ENCODE results near the gene VWA3B.
"Not testable (repeated sequence)": the region's sequence is repeated elsewhere in the genome, so short reads cannot be mapped to it uniquely, and the experiment has no call there.

Gene VWA3B

DNA sequence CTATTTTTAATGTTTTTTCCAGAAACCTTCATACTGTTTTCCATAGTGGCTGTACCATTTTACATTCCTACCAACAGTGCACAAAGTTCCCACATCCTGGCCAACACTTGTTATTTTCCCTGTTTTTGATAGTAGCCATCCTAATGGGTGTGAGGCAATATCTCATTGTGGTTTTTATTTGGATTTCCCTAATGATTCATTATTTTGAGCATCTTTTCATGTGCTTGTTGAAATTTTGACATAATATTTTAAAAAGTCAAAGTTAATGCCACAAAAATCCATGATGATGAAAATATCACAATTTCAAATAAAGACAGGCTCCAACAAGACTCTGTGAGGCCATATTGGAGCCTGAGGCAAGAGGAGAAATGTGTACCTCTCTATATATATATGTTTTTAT is 50.2 kb downstream of the VWA3B start:
- Mint-ChIP-seq H3K36me3 (ENCODE audit: low read depth) (peaks cover 2% of the 10 kb centered on the region), H3K27me3 (ENCODE audit: low read depth) (no peaks in the 10 kb centered on the region), H3K9me3 (no peaks in the 10 kb centered on the region), H3K27ac (no peak overlapping the region), H3K4me3 (no peak overlapping the region), H3K4me1 (ENCODE audit: low read depth) (peaks cover 16% of the 10 kb centered on the region)

DNA sequence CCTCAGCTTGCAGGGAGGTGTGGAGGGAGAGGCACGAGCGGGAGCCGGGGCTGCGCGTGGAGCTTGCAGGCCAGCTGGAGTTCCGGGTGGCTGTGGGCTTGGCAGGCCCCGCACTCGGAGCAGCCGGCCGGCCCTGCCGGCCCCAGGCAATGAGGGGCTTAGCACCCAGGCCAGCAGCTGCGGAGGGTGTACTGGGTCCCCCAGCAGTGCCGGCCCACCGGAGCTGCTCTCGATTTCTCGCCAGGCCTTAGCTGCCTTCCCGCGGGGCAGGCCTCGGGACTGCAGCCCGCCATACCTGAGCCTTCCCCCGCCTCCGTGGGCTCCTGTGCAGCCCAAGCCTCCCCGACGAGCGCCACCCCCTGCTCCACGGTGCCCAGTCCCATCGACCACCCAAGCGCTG is 52.0 kb downstream of the VWA3B start:
- H3K36me3 Mint-ChIP-seq (ENCODE audit: low read depth); H3K4me3 Mint-ChIP-seq; H3K27ac Mint-ChIP-seq; H3K27me3 Mint-ChIP-seq (ENCODE audit: low read depth); H3K9me3 Mint-ChIP-seq: not testable (repeated sequence)
- peaks cover 10% of the 10 kb centered on the region for H3K4me1 Mint-ChIP-seq (ENCODE audit: low read depth)

DNA sequence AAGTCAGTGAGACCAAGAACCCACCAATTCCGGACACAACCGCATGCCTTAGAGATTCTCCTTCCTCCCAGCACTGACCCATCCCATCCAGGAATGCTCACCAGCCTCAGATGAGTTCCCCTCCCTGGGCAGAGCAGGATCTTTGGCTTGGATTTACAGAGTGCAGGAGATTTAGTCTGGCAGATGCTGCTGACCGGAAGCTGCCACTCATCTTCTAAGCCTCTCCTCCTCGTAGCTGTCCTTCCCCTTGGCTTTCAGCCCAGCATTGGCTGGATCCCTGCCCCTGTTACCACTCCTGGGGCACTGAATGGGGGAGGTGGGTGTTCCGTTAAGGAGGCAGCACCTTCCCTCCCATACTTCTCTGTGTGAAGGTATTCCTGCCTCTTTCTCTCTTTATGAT is 53.2 kb downstream of the VWA3B start:
- peaks cover 2% of the 10 kb centered on the region for H3K36me3 Mint-ChIP-seq (ENCODE audit: low read depth)
- no peaks in the 10 kb centered on the region for H3K9me3 Mint-ChIP-seq
- H3K4me3 Mint-ChIP-seq: no peak overlapping the region
- no peaks in the 10 kb centered on the region for H3K4me1 Mint-ChIP-seq (ENCODE audit: low read depth)
- H3K27me3 Mint-ChIP-seq (ENCODE audit: low read depth): no peaks in the 10 kb centered on the region
- H3K27ac Mint-ChIP-seq: no peak overlapping the region

DNA sequence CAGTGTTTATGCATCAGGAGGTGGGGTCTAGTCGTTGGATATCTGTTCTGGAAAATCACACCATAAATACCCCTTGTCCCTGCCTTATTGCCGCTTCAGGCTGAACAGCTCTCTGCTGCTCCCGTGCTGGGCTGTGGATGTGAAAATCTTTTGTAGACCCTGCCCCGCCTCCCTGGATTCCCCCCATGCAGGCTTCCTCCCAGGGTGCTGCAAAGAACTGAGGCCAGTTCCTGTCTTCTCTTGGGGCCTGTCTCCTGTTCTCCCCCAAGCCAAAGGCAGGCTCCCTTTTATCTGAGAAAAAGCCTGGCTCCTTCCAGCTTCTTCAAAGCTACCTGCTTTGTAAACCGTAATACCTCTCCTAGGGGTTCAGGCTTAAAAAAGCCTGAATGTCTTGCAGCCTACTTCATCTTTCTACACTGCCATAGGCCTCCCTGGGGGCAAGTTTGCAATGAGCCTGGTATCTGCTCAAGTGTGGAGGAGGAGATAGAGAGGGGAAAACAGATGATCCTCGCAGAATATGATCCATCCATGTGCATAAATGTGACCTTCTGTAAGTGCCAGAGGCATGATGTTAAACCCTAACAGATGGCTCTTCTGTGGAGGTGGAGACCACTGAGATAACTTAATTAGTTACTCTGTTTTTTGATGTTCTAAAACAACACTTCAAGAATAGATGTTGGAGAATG is 55.3 kb downstream of the VWA3B start:
- H3K27ac Mint-ChIP-seq: no peak overlapping the region
- H3K36me3 Mint-ChIP-seq (ENCODE audit: low read depth): peaks cover 2% of the 10 kb centered on the region
- no peaks in the 10 kb centered on the region for H3K4me1 Mint-ChIP-seq (ENCODE audit: low read depth)
- H3K27me3 Mint-ChIP-seq (ENCODE audit: low read depth): no peaks in the 10 kb centered on the region
- no peak overlapping the region for H3K4me3 Mint-ChIP-seq
- H3K9me3 Mint-ChIP-seq: no peaks in the 10 kb centered on the region

DNA sequence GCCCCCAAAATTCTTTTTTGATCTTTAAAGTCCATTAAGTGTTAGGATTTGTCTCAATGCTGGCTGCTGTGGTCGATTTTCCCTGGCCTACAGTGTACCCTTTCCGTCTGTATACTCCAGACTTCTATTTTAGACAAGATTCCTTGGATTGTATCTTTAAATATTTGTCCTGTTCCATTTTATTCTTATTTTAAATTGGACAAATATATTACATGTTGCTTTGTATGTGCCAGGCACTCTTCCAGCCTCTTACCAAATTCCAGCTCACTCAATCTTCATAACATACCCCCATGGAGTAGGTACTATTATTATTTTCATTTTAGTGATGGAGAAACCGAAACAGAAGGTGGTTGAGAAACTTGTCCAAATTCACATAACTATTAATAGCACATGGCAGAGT is 58.1 kb downstream of the VWA3B start:
- Mint-ChIP-seq H3K4me3 (no peak overlapping the region), H3K27me3 (ENCODE audit: low read depth) (no peaks in the 10 kb centered on the region), H3K4me1 (ENCODE audit: low read depth) (no peaks in the 10 kb centered on the region), H3K27ac (no peak overlapping the region), H3K36me3 (ENCODE audit: low read depth) (no peaks in the 10 kb centered on the region), H3K9me3 (no peaks in the 10 kb centered on the region)

DNA sequence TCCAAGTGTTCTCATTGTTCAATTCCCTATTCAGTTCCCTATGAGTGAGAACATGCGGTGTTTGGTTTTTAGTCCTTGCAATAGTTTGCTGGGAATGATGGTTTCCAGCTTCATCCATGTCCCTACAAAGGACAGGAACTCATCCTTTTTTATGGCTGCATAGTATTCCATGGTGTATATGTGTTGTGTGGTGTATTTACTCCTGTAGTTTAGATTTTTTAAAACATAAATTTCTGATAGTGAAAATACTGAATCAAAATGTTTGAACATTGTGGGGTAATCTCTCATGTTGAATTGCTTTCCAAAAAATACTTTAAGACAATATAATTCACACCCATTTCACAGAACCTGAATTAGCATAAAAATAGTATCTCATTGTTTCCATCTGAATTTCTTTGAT is 60.9 kb downstream of the VWA3B start:
- not testable (repeated sequence) for H3K4me3 Mint-ChIP-seq; H3K36me3 Mint-ChIP-seq (ENCODE audit: low read depth); H3K27ac Mint-ChIP-seq; H3K4me1 Mint-ChIP-seq (ENCODE audit: low read depth); H3K9me3 Mint-ChIP-seq; H3K27me3 Mint-ChIP-seq (ENCODE audit: low read depth)

DNA sequence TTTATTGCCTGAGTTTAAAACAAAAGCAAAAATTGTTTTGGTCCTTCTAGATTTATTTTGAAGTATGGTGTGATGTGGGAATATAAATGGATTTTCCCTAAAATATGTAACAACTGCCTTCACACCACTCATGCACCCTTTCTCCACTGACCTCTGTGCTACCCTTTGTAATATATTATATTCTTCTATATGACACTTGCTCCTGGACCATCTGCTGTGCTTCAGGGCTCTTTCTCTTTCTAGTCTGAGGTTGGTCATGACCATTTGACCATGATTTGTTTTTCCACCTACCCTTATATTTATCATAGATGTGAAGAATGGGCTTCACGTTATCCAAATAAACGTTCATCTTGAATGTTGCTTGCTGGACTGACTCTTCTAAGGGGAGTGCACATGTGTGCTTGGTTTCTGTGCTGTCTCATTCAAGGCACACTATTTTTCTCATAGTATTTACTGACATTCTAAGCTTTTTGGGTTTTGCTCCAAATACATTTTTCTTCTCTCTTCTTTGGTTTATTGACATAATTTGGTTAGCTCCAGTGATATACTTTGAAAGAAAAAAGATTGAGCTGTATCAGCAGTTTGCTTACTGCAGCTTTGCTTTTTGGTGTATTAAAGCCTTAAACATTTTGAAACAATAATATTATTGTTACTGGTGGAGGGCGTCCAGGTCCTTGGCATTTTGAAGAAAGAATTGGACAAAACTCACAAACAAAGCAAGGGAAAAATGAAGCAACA is 61.8 kb downstream of the VWA3B start:
- Mint-ChIP-seq H3K27ac (no peak overlapping the region), H3K36me3 (ENCODE audit: low read depth) (no peaks in the 10 kb centered on the region), H3K9me3 (no peaks in the 10 kb centered on the region), H3K27me3 (ENCODE audit: low read depth) (no peaks in the 10 kb centered on the region), H3K4me3 (no peak overlapping the region), H3K4me1 (ENCODE audit: low read depth) (no peaks in the 10 kb centered on the region)

DNA sequence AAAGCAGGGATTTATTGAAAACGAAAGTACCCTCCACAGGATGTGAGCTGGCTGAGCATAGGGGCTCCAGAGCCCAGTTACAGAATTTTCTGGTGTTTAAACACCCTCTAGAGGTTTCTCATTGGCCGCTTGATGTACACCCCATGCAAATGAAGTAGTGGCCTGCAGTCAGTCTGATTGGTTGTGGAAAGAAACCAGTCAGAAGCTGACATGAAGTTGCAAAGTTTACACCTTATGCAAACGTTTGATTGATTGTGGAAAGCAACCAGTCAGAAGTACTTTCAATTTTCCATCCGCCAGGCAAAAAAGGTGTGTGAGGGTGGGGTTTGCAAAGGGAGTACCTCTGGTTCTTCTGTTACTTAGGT is 62.3 kb downstream of the VWA3B start:
- no peak overlapping the region for H3K4me3 Mint-ChIP-seq
- no peaks in the 10 kb centered on the region for H3K4me1 Mint-ChIP-seq (ENCODE audit: low read depth)
- no peak overlapping the region for H3K27ac Mint-ChIP-seq

DNA sequence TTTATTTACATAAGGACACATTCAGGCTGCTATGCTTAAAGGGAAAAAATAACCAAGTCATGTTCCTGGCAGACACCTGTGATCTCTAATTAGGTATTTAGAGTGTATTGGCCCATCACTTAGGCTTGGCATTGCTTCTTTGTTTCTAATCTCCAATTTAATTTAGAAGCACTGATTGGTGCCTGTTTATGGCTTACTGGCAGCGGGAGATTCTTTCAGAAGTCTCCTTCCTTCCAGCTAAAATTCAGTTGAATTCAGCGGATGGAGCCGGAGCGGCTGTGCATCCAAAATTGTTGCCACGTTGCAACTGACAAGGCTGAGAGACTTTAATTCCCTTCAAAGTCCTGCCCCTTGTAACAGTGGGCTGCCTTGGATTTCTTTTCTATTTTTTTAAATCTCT is 66.5 kb downstream of the VWA3B start:
- no peaks in the 10 kb centered on the region for H3K4me1 Mint-ChIP-seq (ENCODE audit: low read depth)
- no peak overlapping the region for H3K27ac Mint-ChIP-seq
- H3K4me3 Mint-ChIP-seq: no peak overlapping the region
- H3K9me3 Mint-ChIP-seq: no peaks in the 10 kb centered on the region
- H3K27me3 Mint-ChIP-seq (ENCODE audit: low read depth): peaks cover 15% of the 10 kb centered on the region
- no peaks in the 10 kb centered on the region for H3K36me3 Mint-ChIP-seq (ENCODE audit: low read depth)

More for the DNA sequence above, 62.3 kb downstream of the VWA3B start:
- Mint-ChIP-seq H3K36me3 (ENCODE audit: low read depth) (no peaks in the 10 kb centered on the region), H3K9me3 (no peaks in the 10 kb centered on the region), H3K27me3 (ENCODE audit: low read depth) (no peaks in the 10 kb centered on the region)

DNA sequence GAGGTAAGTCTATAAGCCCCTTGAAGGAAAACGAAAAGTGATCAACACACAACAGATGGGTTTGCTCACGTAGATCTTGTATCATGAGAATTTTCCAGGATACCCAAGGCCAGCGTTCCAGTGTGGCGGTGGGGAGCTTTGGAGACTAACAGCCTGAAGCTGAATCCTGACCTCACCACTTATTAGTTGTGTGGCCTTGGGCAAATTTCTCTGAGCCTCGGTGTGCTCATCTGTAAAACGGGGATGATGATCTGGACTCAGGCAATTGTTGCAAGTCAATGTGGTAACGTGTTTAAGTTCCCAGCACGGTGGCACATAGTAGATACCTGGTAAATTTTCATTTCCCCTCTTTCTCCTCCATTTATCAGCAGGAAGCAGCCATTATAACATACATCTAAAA is 68.3 kb downstream of the VWA3B start:
- H3K4me3 Mint-ChIP-seq: no peak overlapping the region

DNA sequence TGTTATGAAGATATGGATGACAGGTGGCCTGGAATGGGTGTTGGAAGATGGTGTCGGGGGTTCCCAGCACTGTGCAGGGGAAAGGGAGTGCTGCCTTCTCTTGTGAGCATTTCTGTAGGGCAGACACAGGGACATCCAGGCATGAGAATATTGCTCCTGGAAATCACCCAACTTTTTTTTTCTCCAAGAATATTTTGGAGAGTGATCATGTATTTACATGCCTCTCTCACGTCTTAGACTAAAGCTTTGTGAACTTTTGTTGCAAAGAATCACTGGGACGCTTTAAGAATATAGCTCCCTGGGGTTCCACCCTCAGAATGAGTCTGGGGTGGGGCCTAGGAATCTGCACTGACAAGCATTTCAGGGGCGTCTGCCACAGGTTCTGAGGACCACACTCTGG is 68.7 kb downstream of the VWA3B start:
- no peaks in the 10 kb centered on the region for H3K9me3 Mint-ChIP-seq
- H3K4me3 Mint-ChIP-seq: no peak overlapping the region
- H3K4me1 Mint-ChIP-seq (ENCODE audit: low read depth): no peaks in the 10 kb centered on the region
- H3K27me3 Mint-ChIP-seq (ENCODE audit: low read depth): peaks cover 15% of the 10 kb centered on the region
- H3K36me3 Mint-ChIP-seq (ENCODE audit: low read depth): no peaks in the 10 kb centered on the region
- no peak overlapping the region for H3K27ac Mint-ChIP-seq

More for the DNA sequence above, 68.3 kb downstream of the VWA3B start:
- Mint-ChIP-seq H3K4me1 (ENCODE audit: low read depth) (no peaks in the 10 kb centered on the region), H3K27ac (no peak overlapping the region), H3K9me3 (no peaks in the 10 kb centered on the region), H3K36me3 (ENCODE audit: low read depth) (no peaks in the 10 kb centered on the region), H3K27me3 (ENCODE audit: low read depth) (peaks cover 15% of the 10 kb centered on the region)

DNA sequence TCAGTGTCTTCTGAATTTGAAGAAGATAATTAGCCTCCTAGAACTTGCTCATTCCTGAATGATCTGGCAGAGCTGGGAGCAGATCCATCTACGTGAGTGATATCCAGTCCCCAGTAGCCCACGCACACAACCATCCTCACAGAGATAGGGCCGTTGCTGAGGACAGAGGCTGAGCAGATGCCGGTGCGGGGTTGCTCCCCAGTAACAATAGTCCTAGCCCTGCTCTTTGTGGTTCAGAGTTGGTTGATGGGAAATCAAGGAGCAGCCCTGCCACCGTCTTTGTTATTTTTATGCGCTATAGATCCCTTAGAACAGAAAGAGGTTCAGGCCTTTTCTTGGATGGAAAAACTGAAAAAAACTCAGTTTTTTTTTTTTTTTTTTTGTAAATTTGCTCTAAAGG is 69.3 kb downstream of the VWA3B start:
- Mint-ChIP-seq H3K9me3 (no peaks in the 10 kb centered on the region), H3K36me3 (ENCODE audit: low read depth) (no peaks in the 10 kb centered on the region)

DNA sequence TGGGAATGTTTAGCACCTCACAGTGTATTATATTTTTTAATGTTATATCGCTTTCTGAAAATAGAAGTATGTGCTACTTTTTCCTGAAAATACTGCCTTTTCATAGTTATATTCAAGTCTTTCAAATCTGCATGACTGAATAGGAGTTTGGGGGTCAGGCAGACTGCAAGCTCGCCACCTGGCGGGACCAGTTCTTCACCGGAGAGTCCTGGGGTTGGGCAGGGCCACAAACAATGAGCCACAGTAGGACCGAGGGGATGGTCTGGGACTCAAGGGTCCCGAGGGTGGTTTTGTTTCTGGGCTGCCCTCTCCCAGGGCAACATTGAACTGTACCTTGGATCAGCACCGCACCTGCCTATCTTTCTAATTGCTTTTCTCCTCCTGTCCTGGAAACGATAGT is 70.6 kb downstream of the VWA3B start:
- no peak overlapping the region for H3K4me3 Mint-ChIP-seq
- H3K27me3 Mint-ChIP-seq (ENCODE audit: low read depth): peaks cover 15% of the 10 kb centered on the region
- H3K9me3 Mint-ChIP-seq: no peaks in the 10 kb centered on the region
- H3K4me1 Mint-ChIP-seq (ENCODE audit: low read depth): no peaks in the 10 kb centered on the region
- no peak overlapping the region for H3K27ac Mint-ChIP-seq
- no peaks in the 10 kb centered on the region for H3K36me3 Mint-ChIP-seq (ENCODE audit: low read depth)

More for the DNA sequence above, 69.3 kb downstream of the VWA3B start:
- no peak overlapping the region for H3K4me3 Mint-ChIP-seq
- H3K27me3 Mint-ChIP-seq (ENCODE audit: low read depth): peaks cover 15% of the 10 kb centered on the region
- H3K4me1 Mint-ChIP-seq (ENCODE audit: low read depth): no peaks in the 10 kb centered on the region
- H3K27ac Mint-ChIP-seq: no peak overlapping the region

DNA sequence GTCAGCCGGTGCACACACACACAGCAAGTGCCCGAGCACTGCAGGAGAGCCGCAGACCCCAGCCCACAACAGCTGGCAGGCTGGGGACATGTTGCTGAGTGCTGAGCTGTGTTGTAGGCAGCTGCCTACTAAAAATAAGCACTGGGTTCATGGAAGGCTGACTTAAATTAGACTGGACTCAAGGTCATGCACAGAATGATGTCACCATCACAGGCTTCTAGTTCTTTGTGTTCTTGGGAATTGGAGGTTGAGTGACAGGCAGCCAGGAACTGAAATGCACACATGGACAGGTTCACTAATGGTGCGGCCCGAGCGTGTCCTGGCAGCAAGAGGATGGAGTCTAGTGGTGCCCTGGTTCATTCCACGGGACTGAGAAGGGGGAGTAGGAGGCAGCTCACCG is 71.3 kb downstream of the VWA3B start:
- Mint-ChIP-seq H3K36me3 (ENCODE audit: low read depth) (no peaks in the 10 kb centered on the region), H3K27ac (no peak overlapping the region), H3K4me1 (ENCODE audit: low read depth) (no peaks in the 10 kb centered on the region), H3K4me3 (no peak overlapping the region), H3K27me3 (ENCODE audit: low read depth) (peaks cover 15% of the 10 kb centered on the region), H3K9me3 (no peaks in the 10 kb centered on the region)

DNA sequence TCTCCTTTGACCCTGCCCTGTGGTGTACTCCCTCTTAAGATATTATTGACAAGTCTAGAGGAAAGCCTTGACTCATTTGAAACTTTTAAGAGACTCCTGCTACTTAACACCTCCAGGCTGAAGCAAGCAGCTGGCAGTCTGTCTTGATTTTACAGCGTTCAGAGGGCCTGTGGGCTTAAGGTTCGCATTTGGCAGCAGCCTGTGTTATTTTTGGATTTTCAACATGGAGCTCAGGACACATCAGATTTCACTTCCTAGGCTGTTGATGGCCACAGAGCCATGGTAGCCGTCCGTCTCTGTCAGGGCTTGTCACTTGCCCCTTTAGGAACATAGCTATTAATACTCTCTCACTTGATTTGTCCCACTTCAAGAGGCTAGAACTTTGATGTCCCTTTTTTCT is 73.6 kb downstream of the VWA3B start:
- Mint-ChIP-seq H3K4me3 (no peak overlapping the region), H3K27ac (no peak overlapping the region), H3K4me1 (ENCODE audit: low read depth) (no peaks in the 10 kb centered on the region), H3K9me3 (no peaks in the 10 kb centered on the region), H3K27me3 (ENCODE audit: low read depth) (peaks cover 11% of the 10 kb centered on the region), H3K36me3 (ENCODE audit: low read depth) (no peaks in the 10 kb centered on the region)
